ENCODE measurements around the gene SUGP2.

The SUGP2 gene

GRCh38 chr19:18945297-18945696 is 88.0 kb downstream of the SUGP2 start:
- Histone ChIP-seq H3K4me3 (ENCODE audit: low read length) (no peak overlapping the region), H3K27ac (ENCODE audit: low read length) (no peak overlapping the region), H3K36me3 (ENCODE audit: control insufficient read depth, insufficient read depth, low read length) (no peaks in the 10 kb centered on the region), H3K9me3 (ENCODE audit: control insufficient read depth, insufficient read depth, low read length) (no peaks in the 10 kb centered on the region), H3K4me1 (ENCODE audit: control insufficient read depth, insufficient read depth, low read length) (peaks cover 4% of the 10 kb centered on the region; the same call in 1 of the 2 replicates), H3K27me3 (ENCODE audit: control insufficient read depth, insufficient read depth, low read length) (no peaks in the 10 kb centered on the region; the same call in 1 of the 2 replicates)
- no peak for DNase-seq (ENCODE audit: low read depth, low spot score)
- no CpG with 5 or more reads among the region's 9 CpGs for WGBS (ENCODE audit: insufficient coverage, insufficient read length)

- peaks cover 5% of the 10 kb centered on the region; the same call in 1 of the 2 replicates for H3K4me1 ChIP-seq (ENCODE audit: control insufficient read depth, insufficient read depth, low read length)
- H3K4me3 ChIP-seq (ENCODE audit: low read length), result no peak overlapping the region
- H3K27ac ChIP-seq (ENCODE audit: low read length), result no peak overlapping the region
- no CpG with 5 or more reads among the region's 4 CpGs for WGBS (ENCODE audit: insufficient coverage, insufficient read length)
- no peaks in the 10 kb centered on the region; the same call in 1 of the 2 replicates for H3K27me3 ChIP-seq (ENCODE audit: control insufficient read depth, insufficient read depth, low read length)
- no peak for DNase-seq (ENCODE audit: low read depth, low spot score)
- no peaks in the 10 kb centered on the region for H3K9me3 ChIP-seq (ENCODE audit: control insufficient read depth, insufficient read depth, low read length)
- no peaks in the 10 kb centered on the region for H3K36me3 ChIP-seq (ENCODE audit: control insufficient read depth, insufficient read depth, low read length)
Measured at GRCh38 chr19:18943465-18943864, 89.9 kb downstream of the SUGP2 start.

- Histone ChIP-seq H3K27me3 (ENCODE audit: control insufficient read depth, insufficient read depth, low read length) (no peaks in the 10 kb centered on the region; the same call in 1 of the 2 replicates), H3K27ac (ENCODE audit: low read length) (no peak overlapping the region), H3K4me3 (ENCODE audit: low read length) (no peak overlapping the region), H3K9me3 (ENCODE audit: control insufficient read depth, insufficient read depth, low read length) (no peaks in the 10 kb centered on the region), H3K4me1 (ENCODE audit: control insufficient read depth, insufficient read depth, low read length) (peaks cover 5% of the 10 kb centered on the region; the same call in 1 of the 2 replicates), H3K36me3 (ENCODE audit: control insufficient read depth, insufficient read depth, low read length) (0 out of 2 replicates have a peak, but pooled peaks cover 2% of the 10 kb centered on the region)
- no peak for DNase-seq (ENCODE audit: low read depth, low spot score)
- no CpG with 5 or more reads among the region's 6 CpGs for WGBS (ENCODE audit: insufficient coverage, insufficient read length)
Measured at GRCh38 chr19:18942692-18943091, 90.6 kb downstream of the SUGP2 start.

GRCh38 chr19:18941628-18942354 is 91.5 kb downstream of the SUGP2 start:
- Histone ChIP-seq H3K36me3 (ENCODE audit: control insufficient read depth, insufficient read depth, low read length) (0 out of 2 replicates have a peak, but pooled peaks cover 2% of the 10 kb centered on the region), H3K4me1 (ENCODE audit: control insufficient read depth, insufficient read depth, low read length) (peaks cover 5% of the 10 kb centered on the region; the same call in 1 of the 2 replicates), H3K27me3 (ENCODE audit: control insufficient read depth, insufficient read depth, low read length) (no peaks in the 10 kb centered on the region; the same call in 1 of the 2 replicates), H3K9me3 (ENCODE audit: control insufficient read depth, insufficient read depth, low read length) (no peaks in the 10 kb centered on the region), H3K4me3 (ENCODE audit: low read length) (peak overlapping the region; percentile 10; the same call in 1 of the 2 replicates), H3K27ac (ENCODE audit: low read length) (no peak overlapping the region)
- no peak for DNase-seq (ENCODE audit: low read depth, low spot score)
- WGBS (ENCODE audit: insufficient coverage, insufficient read length), result no CpG with 5 or more reads among the region's 18 CpGs

All from iPS DF 6.9 (cell line).